PC-3 (cell line): ENCODE results near the gene CNTLN. TPM values are rescaled to one million over a fixed set of nuclear protein-coding genes. Genes with fewer than 3 reads are reported as not detected.
A peak's percentile ranks its signal among the peaks of the same experiment; 100 is the strongest.
"Not testable (repeated sequence)": the region's sequence is repeated elsewhere in the genome, so short reads cannot be mapped to it uniquely, and the experiment has no call there.

Experiments
- ATAC-seq: fragments of 200-7000 bp; cut with Tn5 transposase; 2 replicates; pipeline ENCODE4 v1.9.1; 2020; ENCODE audit warnings: mild to moderate bottlenecking, moderate library complexity
- BruUV-seq: library from RNA; stranded (reverse); fragments of 400-500 nt; replicated peaks from 2 replicates; lab custom pipeline; 2021; lab: Mats Ljungman, UMichigan
- CTCF ChIA-PET: fragments of 300-600 bp; sonication (Branson Sonifier 250); formaldehyde crosslinking; loops from one replicate; lab custom pipeline; 2022; ENCODE audit warnings: antibody characterized with exemption; lab: Charles Lee
- POLR2A ChIA-PET: fragments of 300-600 bp; sonication (Branson Sonifier 250); formaldehyde crosslinking; loops from one replicate; lab custom pipeline; 2022; ENCODE audit warnings: antibody characterized with exemption; ENCODE audit not compliant: unreplicated experiment; lab: Charles Lee
- DNase-seq: peaks from one replicate; pipeline ENCODE4 v3.0.0-alpha.2; 2015
- H2AFZ ChIP-seq: fragments of 300-600 bp; sonication (generic); 2 replicates; pipeline ENCODE4 v1.6.0; 2016; ENCODE audit warnings: antibody characterized with exemption, low read length
- H3F3A ChIP-seq: fragments of 300-600 bp; sonication (generic); one replicate; pipeline ENCODE4 v1.6.0; 2017; ENCODE audit warnings: antibody characterized with exemption, low read length, control low read depth, mild to moderate bottlenecking; ENCODE audit not compliant: unreplicated experiment
- H3K27ac ChIP-seq: fragments of 300-600 bp; sonication (generic); 2 replicates; pipeline ENCODE4 v1.5.1; 2016; ENCODE audit warnings: mild to moderate bottlenecking, low read length
- H3K27me3 ChIP-seq: fragments of 300-600 bp; sonication (generic); 2 replicates; pipeline ENCODE4 v1.6.1; 2016; ENCODE audit warnings: low read length, mixed read lengths
- H3K36me3 ChIP-seq: fragments of 300-600 bp; sonication (generic); 2 replicates; pipeline ENCODE4 v1.6.1; 2016; ENCODE audit warnings: low read depth, mixed run types, low read length, mixed read lengths
- H3K4me1 ChIP-seq: fragments of 300-600 bp; sonication (generic); 2 replicates; pipeline ENCODE4 v1.5.1; 2016; ENCODE audit warnings: low read length; ENCODE audit not compliant: insufficient read depth
- H3K4me2 ChIP-seq: fragments of 300-600 bp; sonication (generic); 2 replicates; pipeline ENCODE4 v1.6.0; 2016; ENCODE audit warnings: low read length
- H3K4me3 ChIP-seq: fragments of 300-600 bp; sonication (generic); 2 replicates; pipeline ENCODE4 v1.5.1; 2016; ENCODE audit warnings: mild to moderate bottlenecking, low read length, mixed read lengths
- H3K79me2 ChIP-seq: fragments of 300-600 bp; sonication (generic); 2 replicates; pipeline ENCODE4 v1.6.1; 2017; ENCODE audit warnings: low read length, mixed read lengths
- H3K9ac ChIP-seq: fragments of 300-600 bp; sonication (generic); 2 replicates; pipeline ENCODE4 v1.6.0; 2016; ENCODE audit warnings: mild to moderate bottlenecking, low read length
- H3K9me2 ChIP-seq: fragments of 300-600 bp; sonication (generic); replicated peaks from 2 replicates; pipeline ENCODE4 v1.6.1; 2016; ENCODE audit warnings: mixed run types, low read length, mixed read lengths
- H3K9me3 ChIP-seq: fragments of 300-600 bp; sonication (generic); 2 replicates; pipeline ENCODE4 v1.6.1; 2016; ENCODE audit warnings: low read length, mixed read lengths
- H4K20me1 ChIP-seq: fragments of 300-600 bp; sonication (generic); 2 replicates; pipeline ENCODE4 v1.6.1; 2016; ENCODE audit warnings: low read length, mixed read lengths
- EZH2 ChIP-seq: fragments of 300-600 bp; sonication (generic); IDR thresholded peaks from one replicate; pipeline ENCODE4 v1.6.1; 2017; ENCODE audit warnings: antibody characterized with exemption, mild to moderate bottlenecking, low read length; ENCODE audit not compliant: unreplicated experiment
- EZH2phosphoT487 ChIP-seq: fragments of 300-600 bp; sonication (generic); IDR thresholded peaks from 2 replicates; pipeline ENCODE4 v1.6.1; 2018; ENCODE audit warnings: mild to moderate bottlenecking, antibody characterized with exemption, low read length, borderline replicate concordance
- intact Hi-C: fragments of 100-400 bp; cut with micrococcal nuclease; formaldehyde crosslinking; loops from 2 replicates; pipeline ENCODE4 v1.9.0; 2023
- total RNA-seq: library from RNA; depleted of rRNA; stranded (reverse); fragments of >200 nt; gene quantifications from 2 replicates; pipeline ENCODE4 v1.2.3, GENCODE V29; 2014
- TF ChIP-seq, protein P1 (sequence below): fragments of 300-600 bp; sonication (generic); conservative IDR thresholded peaks from 2 replicates; pipeline ENCODE4 v1.5.1; 2017; ENCODE audit warnings: antibody characterized with exemption, low read depth, mild to moderate bottlenecking, low read length

Gene CNTLN
- total RNA-seq, 1 experiment from 2014 or later = 6.9 TPM

DNA sequence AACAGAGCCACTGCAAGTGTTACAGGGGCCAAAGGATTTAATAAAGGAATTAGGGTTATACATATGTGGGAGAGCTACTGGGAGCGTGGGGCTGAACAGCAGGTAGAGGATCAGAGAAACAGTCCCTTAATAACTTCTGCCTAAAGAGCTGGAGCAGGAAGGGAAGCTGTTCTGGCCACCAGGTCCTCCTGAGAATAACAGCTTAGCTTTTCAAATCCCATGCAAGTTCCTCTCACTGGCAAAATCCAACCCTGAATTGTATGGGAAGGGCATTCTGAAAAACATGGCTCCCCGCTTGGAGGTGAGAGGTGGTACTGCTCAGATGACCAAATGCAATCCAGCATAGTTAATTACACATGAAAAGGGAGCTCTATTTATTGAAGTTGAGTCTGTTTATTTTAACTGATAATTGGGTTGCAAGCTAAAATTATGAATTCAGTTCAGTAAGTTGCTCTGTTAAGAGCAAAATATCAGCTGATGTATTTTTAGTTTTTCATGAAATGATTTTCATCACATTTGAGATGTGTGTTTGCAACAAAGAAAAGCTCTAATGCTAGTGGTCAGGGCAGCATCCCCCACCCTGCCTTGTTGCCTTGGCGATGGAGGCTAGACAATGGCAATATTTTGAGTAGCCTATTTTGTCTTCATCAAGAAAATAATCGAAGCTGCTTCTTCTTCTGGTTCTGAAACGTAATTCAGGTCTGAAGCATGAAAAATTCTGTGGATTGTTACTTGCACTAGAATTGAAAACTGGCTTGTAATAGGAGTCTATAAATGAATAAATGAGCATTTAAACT lies 385.6 kb downstream of the CNTLN start:
- Histone ChIP-seq H3K9me3 (no peaks in the 10 kb centered on the region), H2AFZ (peak overlapping the region; percentile 23), H3K36me3 (no peaks in the 10 kb centered on the region), H3K4me1 (no peaks in the 10 kb centered on the region), H3K79me2 (no peaks in the 10 kb centered on the region), H3K9me2 (no peaks in the 10 kb centered on the region), H3K4me3 (no peak overlapping the region), H3K27me3 (no peaks in the 10 kb centered on the region), H3K27ac (no peak overlapping the region), H3K9ac (no peak overlapping the region), H3K4me2 (peak overlapping the region; percentile 27), H4K20me1 (no peaks in the 10 kb centered on the region), H3F3A (no peaks in the 10 kb centered on the region)
- ChIA-PET CTCF (interaction anchor here (0.5 to 1.0 kb wide), 4 partner anchors 12 to 1576 kb away, joined by 3 to 8 read pairs (median 4); no protein-coding TSS in a partner anchor), POLR2A (no interaction called here)
- TF ChIP-seq EZH2phosphoT487 = no peak
- no peak for TF ChIP-seq EZH2
- TF ChIP-seq, protein P1, sequence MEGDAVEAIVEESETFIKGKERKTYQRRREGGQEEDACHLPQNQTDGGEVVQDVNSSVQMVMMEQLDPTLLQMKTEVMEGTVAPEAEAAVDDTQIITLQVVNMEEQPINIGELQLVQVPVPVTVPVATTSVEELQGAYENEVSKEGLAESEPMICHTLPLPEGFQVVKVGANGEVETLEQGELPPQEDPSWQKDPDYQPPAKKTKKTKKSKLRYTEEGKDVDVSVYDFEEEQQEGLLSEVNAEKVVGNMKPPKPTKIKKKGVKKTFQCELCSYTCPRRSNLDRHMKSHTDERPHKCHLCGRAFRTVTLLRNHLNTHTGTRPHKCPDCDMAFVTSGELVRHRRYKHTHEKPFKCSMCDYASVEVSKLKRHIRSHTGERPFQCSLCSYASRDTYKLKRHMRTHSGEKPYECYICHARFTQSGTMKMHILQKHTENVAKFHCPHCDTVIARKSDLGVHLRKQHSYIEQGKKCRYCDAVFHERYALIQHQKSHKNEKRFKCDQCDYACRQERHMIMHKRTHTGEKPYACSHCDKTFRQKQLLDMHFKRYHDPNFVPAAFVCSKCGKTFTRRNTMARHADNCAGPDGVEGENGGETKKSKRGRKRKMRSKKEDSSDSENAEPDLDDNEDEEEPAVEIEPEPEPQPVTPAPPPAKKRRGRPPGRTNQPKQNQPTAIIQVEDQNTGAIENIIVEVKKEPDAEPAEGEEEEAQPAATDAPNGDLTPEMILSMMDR = no peak
- intact Hi-C loops = no loop called here
- no TSS peak for BruUV-seq
- ATAC-seq (peak; percentile 15; the same call in 1 of the 2 replicates), DNase-seq (no peak)

DNA sequence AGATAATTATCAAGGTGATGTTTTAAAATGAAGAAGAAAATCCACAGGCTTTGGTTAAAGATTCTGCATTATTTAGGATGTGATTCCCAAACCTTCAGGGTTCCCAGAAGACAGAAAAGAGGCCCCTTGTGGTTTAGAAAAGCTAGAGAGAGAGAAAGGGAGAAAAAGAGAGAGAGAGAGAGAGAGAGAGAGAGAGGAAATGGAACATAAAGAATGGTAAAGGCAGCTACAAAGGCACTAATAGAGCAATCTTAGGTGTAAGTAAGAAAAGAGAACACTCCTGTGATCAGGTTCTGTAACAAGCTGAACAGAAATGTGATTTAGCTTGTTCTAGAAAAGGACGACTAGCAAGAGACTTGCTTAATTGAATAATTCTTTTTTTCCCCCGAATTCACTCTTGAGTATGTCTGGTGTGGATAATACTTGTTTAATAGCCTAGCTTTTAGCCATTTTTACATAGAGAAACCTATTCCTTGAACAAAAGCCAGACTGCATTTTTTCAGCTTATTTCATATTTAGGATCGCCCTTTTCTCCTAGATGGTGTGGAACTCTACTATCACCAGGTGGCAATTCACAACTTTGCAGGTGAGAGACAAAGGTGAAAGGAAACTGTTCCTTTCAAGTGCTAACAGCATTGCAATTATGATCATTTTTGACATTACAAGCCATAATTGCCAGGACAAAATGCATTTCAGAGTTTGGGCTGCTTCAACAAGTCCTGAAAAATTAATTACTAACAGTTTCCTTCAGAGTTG lies 386.4 kb downstream of the CNTLN start:
- CTCF ChIA-PET = interaction anchor here (0.5 to 1.0 kb wide), 4 partner anchors 11 to 1575 kb away, joined by 3 to 8 read pairs (median 4); no protein-coding TSS in a partner anchor

DNA sequence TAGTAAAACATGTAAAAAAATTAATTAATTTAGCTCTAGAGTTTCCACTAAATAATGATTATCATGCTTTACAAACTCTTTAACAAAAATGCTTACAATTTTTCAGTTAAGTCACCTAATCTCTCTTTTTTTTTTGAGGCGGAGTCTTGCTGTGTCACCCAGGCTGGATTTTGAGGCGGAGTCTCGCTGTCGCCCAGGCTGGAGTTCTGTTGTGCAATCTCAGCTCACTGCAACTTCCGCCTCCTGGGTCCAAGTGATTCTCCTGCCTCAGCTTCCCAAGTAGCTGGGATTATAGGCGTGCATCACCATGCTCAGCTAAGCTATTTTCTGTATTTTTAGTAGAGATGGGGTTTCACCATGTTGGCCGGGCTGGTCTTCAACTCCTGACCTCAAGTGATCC lies 391.9 kb downstream of the CNTLN start:
- BruUV-seq, H3K9me3 ChIP-seq, H3K27ac ChIP-seq, H3F3A ChIP-seq, H4K20me1 ChIP-seq, H3K27me3 ChIP-seq, H2AFZ ChIP-seq, H3K36me3 ChIP-seq, H3K4me1 ChIP-seq, H3K4me3 ChIP-seq, H3K4me2 ChIP-seq, DNase-seq, H3K9me2 ChIP-seq, CTCF ChIA-PET, ATAC-seq, H3K79me2 ChIP-seq, H3K9ac ChIP-seq, POLR2A ChIA-PET: not testable (repeated sequence)
- intact Hi-C loops = loop anchor here (5.0 kb wide), 1 partner anchor 1501 kb away; no protein-coding TSS in a partner anchor

More for the DNA sequence above, 386.4 kb downstream of the CNTLN start:
- no peak overlapping the region for H3K27ac ChIP-seq
- ATAC-seq (no peak), DNase-seq (no peak)
- no peak overlapping the region for H3K4me2 ChIP-seq
- H3K4me3 ChIP-seq = no peak overlapping the region
- no peaks in the 10 kb centered on the region for H3K4me1 ChIP-seq
- no TSS peak for BruUV-seq
- no peaks in the 10 kb centered on the region for H3K9me2 ChIP-seq
- TF ChIP-seq EZH2 (no peak), EZH2phosphoT487 (no peak)
- TF ChIP-seq, protein P1 = 0 out of 2 replicates have a peak, but pooled peaks have one; percentile 17
- intact Hi-C loops = no loop called here
- H3K9me3 ChIP-seq = no peaks in the 10 kb centered on the region
- H2AFZ ChIP-seq = no peak overlapping the region
- H3K36me3 ChIP-seq = no peaks in the 10 kb centered on the region
- H3F3A ChIP-seq = no peaks in the 10 kb centered on the region
- no peak overlapping the region for H3K9ac ChIP-seq
- no peaks in the 10 kb centered on the region for H3K79me2 ChIP-seq
- H4K20me1 ChIP-seq = no peaks in the 10 kb centered on the region
- no peaks in the 10 kb centered on the region for H3K27me3 ChIP-seq
- POLR2A ChIA-PET = no interaction called here
